HG02798 (cell line): ENCODE measurements around the gene FKBP6.
"Not testable (repeated sequence)": the region's sequence is repeated elsewhere in the genome, so short reads cannot be mapped to it uniquely, and the experiment has no call there.

Source experiments
- ATAC-seq: cut with Tn5 transposase; IDR thresholded peaks from one replicate; pipeline ENCODE4 v1.9.1; 2021; ENCODE audit warnings: mild to moderate bottlenecking; ENCODE audit not compliant: unreplicated experiment, poor library complexity

Gene FKBP6

DNA sequence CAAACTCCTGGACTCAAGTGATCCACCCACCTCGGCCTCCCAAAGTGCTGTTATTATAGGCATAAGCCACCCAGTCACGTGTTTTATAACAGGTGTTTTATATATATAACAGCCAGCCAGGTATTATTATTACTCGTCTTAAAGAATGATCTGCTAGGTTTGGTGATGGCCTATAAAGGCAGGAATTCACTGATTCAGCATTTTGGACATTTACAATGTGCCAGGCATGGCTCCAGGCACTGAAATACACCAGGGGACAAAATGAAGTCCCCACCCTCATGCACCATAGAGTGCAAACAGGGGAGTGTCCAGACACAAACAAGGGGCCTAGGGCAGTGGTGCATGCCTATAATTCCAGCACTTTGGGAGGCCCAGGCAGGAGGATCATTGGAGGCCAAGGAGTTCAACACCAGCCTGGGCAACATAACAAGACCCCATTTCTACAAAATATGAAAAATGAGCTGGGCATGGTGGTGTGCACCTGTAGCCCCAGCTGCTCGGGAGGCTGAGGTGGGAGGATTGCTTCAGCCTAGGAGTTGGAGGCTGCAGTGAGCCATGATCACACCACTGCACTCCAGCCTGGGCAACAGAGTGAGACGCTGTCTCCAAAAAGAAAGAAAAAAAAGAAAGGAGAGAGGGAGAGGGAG lies 4.4 kb upstream of the FKBP6 start:
- not testable (repeated sequence) for ATAC-seq

DNA sequence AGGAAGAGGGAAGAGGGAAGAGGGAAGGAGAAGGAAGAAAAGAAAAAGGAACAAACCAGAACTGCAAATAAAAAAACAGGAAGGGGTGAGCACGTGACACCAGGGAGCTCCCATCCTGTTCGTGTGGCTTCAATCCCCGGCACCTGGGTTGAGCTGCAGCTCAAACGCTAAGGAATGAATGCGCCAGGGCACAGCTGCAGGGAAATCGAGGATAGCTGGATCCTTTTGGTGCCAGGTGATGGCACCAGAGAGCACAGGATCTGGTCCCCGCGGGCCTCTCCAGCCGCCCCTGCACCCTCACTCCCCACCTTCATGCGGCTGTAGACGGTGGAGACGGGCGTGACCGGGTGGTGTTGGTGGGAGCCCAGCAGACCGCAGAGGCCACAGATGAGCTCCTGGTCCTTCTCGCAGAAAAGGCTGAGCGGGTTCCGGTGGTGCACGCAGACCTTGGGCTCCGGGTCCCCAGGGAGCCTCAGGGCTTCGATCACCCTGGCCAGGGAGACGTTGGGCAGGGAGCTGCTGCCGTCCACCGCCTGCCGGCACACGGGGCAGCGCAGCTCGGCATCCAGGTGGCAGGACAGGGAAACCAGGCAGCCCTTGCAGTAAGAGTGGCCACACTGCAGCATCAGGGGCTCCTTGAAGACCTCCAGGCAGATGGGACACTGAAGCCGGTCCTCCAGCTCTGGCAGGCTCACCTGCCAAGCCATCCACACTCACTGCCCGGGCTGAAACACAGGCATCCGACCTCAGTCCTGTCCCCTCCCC lies 3.7 kb upstream of the FKBP6 start:
- ATAC-seq = peak; percentile 64

DNA sequence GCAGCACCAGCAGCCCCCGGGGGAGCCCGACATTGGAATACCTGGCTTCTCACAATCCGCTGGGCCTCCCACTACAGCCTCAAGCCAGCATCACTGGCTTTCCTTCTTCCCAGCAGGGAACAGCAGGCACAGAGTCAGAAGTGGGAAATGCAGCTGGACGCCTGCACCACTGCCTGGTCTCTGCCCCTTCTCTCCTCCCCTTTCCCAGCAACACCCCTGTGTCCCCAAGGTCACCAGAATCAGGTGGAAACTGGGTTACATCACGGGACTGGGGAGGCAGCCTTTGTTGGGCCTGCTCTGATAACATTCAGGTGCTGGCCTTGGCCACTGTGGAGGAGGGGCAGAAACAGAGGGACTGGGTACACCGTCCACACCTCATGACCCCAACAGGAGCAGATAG lies 2.5 kb upstream of the FKBP6 start:
- not testable (repeated sequence) for ATAC-seq

DNA sequence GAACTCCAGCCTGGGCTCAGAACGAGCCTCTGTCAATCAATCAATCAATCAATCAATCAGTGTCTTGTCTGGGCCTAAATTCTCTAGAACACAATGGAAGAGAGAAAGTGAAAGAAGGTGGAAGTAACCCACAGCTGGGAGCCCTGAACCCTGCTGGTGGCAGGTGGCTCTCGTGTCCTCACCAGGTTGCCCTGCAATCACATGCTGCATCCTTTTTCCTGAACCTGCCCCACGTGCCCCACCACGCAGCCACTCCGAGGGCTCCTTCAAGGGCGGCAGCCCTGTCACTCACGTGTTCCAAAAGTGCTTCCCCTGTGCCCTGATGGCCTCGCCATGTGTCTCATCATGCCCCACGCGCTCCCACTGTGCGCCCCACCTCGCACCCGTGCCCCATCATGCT lies 512 bp upstream of the FKBP6 start:
- not testable (repeated sequence) for ATAC-seq

DNA sequence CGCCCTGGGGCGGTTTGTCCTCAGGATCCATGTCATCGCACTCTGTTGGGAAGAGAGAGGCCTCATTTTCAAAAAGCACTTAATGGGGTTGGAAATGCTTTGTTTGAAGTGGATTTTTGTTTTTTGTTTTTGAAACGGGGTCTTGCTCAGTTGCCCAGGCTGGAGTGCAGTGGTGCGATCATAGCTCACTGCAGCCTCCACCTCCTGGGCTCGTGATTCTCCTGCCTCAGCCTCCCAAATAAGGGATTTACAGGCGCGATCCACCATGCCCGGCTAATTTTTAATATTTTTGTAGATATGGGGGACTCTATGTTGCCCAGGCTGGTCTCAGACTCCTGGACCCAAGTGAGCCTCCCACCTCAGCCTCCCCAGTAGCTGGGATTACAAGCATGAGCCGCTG lies 735 bp downstream of the FKBP6 start:
- ATAC-seq = no peak

DNA sequence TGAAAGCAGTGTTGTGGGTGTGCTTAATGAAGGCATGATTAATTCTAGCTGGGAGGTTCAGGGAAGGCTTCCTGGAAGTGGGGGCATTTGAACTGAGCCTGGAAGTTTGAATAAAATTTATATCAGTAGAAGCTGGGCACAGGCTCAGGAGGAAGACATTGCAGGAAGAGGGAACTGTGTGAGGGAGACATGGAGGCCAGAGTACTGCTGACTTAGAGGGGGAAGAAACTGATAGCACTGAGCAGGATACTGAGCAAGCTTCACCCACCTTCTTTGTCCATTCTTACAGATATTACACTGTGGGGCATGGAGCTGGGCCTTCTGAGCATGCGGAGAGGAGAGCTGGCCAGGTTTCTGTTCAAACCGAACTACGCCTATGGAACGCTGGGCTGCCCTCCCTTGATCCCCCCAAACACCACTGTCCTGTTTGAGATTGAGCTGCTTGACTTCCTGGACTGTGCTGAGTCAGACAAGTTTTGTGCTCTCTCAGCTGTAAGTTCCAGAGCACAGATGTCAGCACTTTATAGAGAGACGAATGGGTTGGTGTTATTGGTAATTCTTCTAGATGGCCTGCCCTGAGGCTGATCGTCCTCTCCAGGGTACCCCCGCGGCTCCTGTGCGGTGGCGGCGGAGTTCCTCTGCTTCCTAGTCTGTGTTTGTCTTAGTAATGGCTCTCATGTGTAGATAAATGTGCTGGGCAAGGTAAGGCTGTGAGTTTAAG lies 2.1 kb downstream of the FKBP6 start:
- no peak for ATAC-seq

DNA sequence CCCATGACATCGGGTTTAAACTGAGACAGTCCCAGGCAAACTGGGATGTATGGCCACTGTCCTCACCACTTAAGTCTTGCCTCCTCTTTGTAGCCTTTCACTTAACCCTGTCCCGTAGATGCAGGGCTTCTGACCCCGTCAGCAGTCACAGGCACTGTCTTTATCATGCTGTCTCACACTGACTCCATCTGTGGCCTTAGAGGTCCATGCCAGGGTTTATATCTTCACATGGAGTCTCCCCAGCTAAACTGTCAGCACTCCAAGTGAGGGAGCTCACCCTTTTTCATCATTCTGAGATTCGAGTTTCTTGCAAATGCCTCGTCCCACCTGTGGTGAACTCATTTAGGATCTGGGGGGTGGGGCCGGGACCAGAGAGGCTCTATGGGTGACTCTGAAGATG lies 2.8 kb downstream of the FKBP6 start:
- no peak for ATAC-seq

DNA sequence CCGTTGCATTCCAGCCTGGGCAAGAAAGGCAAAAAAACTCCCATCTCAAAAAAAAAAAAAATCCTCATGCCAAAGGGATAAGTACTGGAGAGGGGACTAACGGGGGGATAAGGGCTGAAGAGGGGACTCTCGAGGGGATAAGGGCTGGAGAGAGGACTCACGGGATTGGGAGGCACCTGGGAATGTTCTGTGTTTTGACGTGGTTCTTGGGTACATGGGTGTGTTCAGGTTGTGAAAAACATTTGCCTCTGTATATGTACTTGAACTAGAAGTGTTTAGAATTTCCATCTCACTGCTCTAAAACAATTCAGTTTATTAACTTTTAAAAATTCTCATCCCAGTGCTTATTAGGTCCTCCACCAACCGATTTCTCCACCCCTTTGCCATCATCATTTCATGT lies 4.5 kb downstream of the FKBP6 start:
- no peak for ATAC-seq

DNA sequence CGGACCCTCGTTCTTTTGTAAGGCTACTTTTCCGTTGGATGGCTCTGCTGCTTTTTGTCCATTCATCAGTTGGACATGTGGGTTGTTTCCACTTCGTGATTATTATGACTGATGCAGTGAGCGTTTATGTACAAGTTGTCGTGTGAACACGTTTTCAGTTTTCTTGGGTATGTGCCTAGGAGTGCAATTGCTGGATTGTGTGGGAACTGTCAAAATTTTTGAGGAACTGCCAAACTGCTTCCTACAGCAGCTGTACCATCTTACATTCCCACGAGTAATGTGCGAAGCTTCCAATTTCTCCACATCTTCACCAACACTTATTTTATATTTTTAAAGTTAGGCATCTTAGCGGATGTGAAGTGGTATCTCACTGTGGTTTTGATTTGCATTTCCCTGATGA lies 10.4 kb downstream of the FKBP6 start:
- no peak for ATAC-seq

DNA sequence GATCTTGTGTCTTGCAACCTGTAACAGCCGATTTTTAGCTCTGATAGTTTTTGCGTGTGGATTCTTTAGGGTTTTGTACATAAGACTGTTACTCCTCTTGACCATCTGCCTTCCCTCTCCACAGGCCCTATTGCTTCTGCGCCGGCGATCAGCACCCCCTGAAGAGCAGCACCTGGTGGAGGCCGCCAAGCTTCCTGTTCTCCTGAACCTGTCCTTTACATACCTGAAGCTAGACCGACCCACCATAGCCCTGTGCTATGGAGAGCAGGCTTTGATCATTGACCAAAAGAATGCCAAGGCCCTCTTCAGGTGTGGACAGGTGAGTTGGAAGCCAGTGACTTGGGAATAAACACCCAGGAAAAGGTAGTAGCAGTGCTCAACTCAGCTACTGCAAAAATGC lies 12.6 kb downstream of the FKBP6 start:
- ATAC-seq = no peak

DNA sequence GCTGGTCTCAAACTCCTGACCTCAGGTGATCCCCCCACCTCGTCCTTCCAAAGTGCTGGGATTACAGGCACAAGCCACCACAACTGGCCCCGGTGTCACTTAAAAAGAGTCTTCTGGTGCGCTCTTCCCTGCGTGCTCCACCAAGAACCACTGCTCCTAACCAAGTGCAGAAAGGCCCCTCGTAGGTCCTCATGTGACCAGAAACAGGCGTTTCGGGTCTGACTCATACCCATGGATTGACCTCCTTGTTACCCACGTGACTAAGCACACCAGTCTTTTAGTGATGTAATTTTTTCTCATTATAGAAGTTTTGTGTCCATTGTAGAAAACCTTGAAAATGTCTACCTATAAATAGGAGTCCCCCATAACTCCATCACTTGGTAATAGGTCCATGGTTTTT lies 13.9 kb downstream of the FKBP6 start:
- no peak for ATAC-seq

DNA sequence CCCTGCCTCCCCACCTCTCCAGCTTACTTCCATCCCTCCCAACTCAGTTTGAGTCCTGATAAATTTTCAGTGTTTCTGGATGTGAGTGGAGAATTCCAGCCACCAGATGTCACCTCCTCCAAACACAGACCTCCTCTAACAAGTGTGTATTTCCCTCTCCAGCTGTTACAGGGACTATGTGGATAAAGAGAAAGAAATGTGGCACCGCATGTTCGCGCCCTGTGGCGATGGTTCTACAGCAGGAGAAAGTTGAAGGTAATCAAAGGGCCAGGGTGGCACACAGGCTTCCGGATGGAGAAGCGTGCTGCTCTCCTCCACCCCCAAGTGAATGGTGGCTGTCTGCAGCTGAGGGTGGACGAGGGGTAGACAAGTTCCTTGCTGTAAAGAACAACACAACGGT lies 14.7 kb downstream of the FKBP6 start:
- ATAC-seq = no peak

DNA sequence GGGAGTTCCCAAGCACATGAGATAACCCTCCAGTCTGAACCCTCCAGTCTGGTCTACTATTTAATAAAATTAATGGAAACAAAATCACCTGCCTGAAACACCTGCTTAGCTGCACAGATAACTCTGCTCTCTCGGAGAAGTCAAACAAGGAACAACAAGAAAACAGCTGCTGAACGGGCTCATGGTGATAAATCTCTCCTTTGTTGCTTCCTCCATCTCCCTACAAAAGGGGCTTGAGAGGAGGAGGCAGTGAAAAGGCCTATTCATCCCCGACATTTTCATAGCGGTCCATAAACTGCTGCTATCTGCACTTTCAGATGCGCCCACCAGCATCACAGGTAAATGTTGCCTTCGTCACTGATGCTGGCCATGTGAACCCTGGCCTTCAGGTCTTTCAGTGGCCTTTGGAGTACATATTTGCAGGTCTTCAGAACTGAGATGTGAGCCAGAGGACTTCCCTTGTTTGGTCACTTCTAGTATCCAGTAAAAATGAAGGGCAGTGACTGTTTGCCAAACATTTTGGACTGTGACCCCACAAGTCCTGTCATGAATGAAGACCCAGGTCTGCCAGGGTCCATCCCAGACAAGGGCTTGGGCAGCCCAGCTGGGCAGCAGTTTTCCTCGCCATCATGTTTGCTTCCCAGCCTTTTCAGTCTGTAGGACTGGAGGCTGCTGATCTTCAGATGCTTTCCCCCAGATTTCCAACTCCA lies 15.9 kb downstream of the FKBP6 start:
- ATAC-seq = no peak

DNA sequence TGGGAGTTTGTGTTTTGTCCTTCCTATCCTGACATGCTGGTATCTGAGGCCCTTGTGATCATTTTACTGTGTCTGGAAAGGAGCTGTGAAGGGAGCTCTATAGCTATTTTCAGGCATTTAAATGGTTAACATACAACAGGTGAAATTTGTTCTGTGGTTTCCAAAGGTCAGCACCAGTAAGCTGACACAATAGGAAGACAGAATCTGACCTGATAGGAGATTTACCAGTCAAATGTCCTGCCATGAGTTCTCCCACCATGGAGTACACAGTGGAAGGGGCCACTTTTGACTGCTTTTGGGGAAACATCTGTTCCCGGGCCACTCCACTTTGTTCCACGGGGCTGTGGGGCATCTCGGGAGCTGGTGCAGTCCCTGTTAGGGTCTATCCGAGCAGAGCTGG lies 17.6 kb downstream of the FKBP6 start:
- no peak for ATAC-seq

DNA sequence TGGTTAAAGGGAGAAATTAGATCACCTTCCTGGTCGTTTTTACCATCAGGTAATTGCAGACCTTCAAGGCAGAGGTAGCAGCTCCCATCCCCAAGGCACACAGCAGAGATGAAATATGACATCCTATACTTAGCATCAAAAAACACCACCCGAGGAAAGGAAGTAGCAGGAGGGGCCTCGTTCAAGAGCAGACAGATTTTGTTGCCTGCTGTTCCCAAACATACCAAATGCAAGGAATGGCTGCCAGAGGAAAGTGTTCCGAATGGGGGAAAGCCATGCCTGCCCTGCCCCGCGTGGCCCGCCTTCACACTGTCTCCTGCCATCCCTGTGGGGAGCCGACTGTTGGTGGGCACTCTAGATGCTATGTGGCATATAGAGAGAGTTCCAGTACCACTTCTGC lies 18.0 kb downstream of the FKBP6 start:
- ATAC-seq = no peak

DNA sequence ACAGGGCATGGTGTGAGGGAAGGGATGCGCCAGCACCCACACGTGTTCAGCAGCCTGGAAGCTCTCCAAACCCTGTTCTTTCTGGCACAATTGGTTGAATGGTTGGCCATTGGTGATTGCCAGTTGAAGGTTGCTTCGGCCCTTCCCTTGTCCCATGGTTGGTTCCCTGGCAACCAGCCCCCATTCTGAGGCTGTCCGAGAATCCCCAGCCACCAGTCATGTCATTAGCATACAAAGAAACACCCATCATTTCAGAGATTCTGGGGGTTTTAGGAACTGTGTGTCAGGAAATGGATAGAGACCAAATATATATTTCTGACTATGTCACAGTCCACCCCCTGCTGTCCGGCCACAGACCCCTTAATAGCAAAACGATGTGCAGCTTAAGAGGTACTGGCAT lies 21.8 kb downstream of the FKBP6 start:
- ATAC-seq = no peak

DNA sequence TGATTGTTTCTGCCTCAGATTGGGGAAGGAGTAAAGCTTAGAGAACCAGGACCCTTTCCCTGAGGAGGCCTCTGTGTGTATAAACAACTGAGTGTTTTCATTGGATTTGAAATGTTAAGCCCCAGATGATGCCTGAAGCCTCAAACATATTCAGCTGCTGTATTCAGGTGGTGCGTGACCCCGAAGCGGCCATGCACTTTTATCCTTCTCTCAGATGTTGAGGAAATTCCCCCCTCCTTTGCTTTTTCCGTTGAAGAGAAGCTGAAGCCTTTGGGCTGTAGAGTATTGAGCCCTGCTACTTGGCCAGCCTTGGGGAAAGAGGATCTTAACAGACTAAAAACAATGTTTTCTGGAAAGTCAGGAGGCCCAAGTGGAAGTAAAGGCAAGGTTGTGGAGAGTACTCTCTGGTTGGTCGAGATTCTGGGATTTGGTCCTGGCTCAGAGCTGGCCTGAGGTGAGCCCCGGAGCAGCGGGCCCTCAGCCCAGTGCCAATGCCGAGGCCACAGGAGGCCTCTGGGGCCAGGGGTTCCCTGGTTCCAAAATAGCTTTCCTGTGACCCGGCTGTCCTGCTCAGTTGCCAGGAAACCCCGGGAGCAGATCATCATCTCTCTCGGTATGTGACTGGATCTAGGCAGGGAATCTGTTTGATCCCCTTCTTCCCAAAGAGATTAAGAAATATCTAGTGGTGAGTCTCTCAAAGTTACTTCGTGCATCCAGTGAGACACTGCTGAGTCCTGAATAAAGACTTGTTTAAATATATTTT lies 22.5 kb downstream of the FKBP6 start:
- no peak for ATAC-seq

DNA sequence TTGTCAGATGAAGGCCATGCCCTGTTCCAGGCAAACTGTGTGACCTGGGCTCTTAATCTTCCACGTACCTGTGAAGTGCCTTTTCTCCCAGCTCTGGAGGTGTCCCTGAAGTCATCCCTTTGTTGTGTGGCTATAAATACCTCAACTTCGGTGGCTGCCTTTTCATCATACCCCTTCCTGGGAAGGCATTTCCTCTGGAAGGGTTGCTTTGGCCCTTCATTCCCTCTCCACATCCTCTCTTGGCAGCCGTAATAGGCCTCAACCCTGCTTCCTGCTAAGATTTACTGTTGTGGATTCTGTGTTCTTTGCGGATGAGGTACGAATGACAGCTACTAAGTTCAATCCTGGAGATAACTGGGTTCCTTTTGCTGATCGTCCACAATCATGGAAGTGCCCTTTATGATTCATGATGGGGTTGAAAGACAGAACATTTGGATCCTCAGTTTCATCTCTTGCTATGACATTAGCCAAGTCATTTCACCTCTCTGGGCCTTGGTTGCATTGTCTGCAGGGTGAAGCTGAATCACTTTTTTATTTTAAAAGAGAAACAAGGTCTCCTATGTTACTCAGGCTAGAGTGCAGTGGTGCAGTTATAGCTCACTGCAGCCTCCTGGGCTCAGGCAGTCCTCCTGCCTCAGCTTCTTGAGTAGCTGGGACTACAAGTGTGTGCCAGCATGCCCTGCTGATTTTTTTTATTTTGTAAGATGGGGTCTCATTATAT lies 23.6 kb downstream of the FKBP6 start:
- no peak for ATAC-seq

DNA sequence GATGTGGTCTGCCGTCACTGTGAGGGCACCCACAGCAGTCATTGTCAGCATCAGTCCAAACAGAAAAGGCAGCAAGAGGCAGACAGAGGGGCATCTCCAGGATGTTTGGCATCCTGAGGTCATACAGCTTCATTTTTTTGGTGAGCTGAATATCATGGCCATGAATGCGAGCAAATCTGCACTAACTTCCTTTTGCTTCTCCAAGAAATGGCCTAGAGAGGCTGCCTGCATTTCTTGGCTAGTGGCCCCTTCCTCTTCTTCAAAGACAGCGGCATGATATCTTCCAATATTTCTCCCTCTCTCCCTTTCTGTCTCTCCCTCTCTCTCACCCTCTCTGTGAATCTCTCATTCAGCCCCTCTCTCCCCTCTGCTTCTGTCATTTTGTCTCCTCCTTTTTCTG lies 24.8 kb downstream of the FKBP6 start:
- no peak for ATAC-seq

DNA sequence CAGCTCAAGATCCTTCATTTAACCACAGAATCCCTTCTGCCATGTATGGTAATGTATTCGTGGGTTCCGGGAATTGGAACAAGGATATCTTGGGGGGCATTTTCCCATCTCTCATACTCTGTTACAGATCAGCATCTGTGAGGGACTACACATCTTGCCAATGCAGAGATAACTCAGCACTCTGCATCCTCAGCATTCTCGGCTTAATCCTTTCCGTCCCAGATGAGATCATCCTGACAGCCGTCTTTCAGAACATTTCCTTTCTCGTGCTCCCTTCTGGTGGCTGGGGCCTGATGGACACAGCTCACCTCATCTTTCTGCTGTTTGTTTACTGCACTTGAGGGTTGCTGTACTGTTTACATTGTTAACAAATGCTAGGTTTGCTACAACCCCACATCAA lies 25.3 kb downstream of the FKBP6 start:
- no peak for ATAC-seq
